ENCODE results near the gene SDR42E1. TPM values are rescaled to one million over a fixed set of nuclear protein-coding genes. Genes with fewer than 3 reads are reported as not detected.

SDR42E1 gene
- total RNA-seq, 1 experiment from 2014 or later = 0.07 TPM

DNA sequence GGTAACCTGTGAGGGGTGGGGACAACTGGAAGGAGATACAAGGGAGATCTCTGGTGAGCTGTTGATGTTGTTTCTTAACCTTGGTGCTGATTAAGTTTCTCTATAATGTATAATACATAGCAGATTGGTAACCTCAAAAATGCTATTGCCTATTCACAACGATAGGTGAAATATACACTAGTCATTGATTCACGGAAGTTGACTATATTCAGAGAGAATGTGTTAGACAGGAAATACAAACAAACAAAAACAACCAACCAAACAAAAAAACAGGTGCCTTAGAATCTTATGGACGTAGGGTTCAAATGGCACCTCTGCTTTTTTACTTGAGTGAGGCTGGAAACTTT is 45.3 kb upstream of the SDR42E1 start (continued):
- TF ChIP-seq, protein P1, sequence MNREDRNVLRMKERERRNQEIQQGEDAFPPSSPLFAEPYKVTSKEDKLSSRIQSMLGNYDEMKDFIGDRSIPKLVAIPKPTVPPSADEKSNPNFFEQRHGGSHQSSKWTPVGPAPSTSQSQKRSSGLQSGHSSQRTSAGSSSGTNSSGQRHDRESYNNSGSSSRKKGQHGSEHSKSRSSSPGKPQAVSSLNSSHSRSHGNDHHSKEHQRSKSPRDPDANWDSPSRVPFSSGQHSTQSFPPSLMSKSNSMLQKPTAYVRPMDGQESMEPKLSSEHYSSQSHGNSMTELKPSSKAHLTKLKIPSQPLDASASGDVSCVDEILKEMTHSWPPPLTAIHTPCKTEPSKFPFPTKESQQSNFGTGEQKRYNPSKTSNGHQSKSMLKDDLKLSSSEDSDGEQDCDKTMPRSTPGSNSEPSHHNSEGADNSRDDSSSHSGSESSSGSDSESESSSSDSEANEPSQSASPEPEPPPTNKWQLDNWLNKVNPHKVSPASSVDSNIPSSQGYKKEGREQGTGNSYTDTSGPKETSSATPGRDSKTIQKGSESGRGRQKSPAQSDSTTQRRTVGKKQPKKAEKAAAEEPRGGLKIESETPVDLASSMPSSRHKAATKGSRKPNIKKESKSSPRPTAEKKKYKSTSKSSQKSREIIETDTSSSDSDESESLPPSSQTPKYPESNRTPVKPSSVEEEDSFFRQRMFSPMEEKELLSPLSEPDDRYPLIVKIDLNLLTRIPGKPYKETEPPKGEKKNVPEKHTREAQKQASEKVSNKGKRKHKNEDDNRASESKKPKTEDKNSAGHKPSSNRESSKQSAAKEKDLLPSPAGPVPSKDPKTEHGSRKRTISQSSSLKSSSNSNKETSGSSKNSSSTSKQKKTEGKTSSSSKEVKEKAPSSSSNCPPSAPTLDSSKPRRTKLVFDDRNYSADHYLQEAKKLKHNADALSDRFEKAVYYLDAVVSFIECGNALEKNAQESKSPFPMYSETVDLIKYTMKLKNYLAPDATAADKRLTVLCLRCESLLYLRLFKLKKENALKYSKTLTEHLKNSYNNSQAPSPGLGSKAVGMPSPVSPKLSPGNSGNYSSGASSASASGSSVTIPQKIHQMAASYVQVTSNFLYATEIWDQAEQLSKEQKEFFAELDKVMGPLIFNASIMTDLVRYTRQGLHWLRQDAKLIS (CRISPR knock-in tag; IDR thresholded peaks at IDR 0.05; ENCODE audit: borderline replicate concordance) = no peak
- TF ChIP-seq GRHL2 (CRISPR knock-in tag; IDR thresholded peaks at IDR 0.05; ENCODE audit: insufficient replicate concordance, severe bottlenecking) (no peak), CBFB (CRISPR knock-in tag; IDR thresholded peaks at IDR 0.05; ENCODE audit: low read depth) (no peak), NFATC4 (CRISPR knock-in tag; IDR thresholded peaks at IDR 0.05) (no peak), NFE2L1 (CRISPR knock-in tag; IDR thresholded peaks at IDR 0.05) (no peak), RELA (CRISPR knock-in tag; IDR thresholded peaks at IDR 0.05; ENCODE audit: borderline replicate concordance) (no peak), NR3C1 (CRISPR knock-in tag; conservative IDR thresholded peaks at IDR 0.05; ENCODE audit: low read depth) (no peak), NR2C2 (CRISPR knock-in tag; IDR thresholded peaks at IDR 0.05) (no peak)
- TF ChIP-seq, protein P2, sequence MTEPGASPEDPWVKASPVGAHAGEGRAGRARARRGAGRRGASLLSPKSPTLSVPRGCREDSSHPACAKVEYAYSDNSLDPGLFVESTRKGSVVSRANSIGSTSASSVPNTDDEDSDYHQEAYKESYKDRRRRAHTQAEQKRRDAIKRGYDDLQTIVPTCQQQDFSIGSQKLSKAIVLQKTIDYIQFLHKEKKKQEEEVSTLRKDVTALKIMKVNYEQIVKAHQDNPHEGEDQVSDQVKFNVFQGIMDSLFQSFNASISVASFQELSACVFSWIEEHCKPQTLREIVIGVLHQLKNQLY (CRISPR knock-in tag; IDR thresholded peaks at IDR 0.05) = no peak
- TF ChIP-seq, protein P3, sequence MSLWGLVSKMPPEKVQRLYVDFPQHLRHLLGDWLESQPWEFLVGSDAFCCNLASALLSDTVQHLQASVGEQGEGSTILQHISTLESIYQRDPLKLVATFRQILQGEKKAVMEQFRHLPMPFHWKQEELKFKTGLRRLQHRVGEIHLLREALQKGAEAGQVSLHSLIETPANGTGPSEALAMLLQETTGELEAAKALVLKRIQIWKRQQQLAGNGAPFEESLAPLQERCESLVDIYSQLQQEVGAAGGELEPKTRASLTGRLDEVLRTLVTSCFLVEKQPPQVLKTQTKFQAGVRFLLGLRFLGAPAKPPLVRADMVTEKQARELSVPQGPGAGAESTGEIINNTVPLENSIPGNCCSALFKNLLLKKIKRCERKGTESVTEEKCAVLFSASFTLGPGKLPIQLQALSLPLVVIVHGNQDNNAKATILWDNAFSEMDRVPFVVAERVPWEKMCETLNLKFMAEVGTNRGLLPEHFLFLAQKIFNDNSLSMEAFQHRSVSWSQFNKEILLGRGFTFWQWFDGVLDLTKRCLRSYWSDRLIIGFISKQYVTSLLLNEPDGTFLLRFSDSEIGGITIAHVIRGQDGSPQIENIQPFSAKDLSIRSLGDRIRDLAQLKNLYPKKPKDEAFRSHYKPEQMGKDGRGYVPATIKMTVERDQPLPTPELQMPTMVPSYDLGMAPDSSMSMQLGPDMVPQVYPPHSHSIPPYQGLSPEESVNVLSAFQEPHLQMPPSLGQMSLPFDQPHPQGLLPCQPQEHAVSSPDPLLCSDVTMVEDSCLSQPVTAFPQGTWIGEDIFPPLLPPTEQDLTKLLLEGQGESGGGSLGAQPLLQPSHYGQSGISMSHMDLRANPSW (CRISPR knock-in tag; conservative IDR thresholded peaks at IDR 0.05; ENCODE audit: low read depth) = no peak
- TF ChIP-seq, protein P4, sequence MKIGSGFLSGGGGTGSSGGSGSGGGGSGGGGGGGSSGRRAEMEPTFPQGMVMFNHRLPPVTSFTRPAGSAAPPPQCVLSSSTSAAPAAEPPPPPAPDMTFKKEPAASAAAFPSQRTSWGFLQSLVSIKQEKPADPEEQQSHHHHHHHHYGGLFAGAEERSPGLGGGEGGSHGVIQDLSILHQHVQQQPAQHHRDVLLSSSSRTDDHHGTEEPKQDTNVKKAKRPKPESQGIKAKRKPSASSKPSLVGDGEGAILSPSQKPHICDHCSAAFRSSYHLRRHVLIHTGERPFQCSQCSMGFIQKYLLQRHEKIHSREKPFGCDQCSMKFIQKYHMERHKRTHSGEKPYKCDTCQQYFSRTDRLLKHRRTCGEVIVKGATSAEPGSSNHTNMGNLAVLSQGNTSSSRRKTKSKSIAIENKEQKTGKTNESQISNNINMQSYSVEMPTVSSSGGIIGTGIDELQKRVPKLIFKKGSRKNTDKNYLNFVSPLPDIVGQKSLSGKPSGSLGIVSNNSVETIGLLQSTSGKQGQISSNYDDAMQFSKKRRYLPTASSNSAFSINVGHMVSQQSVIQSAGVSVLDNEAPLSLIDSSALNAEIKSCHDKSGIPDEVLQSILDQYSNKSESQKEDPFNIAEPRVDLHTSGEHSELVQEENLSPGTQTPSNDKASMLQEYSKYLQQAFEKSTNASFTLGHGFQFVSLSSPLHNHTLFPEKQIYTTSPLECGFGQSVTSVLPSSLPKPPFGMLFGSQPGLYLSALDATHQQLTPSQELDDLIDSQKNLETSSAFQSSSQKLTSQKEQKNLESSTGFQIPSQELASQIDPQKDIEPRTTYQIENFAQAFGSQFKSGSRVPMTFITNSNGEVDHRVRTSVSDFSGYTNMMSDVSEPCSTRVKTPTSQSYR (CRISPR knock-in tag; IDR thresholded peaks at IDR 0.05) = no peak

DNA sequence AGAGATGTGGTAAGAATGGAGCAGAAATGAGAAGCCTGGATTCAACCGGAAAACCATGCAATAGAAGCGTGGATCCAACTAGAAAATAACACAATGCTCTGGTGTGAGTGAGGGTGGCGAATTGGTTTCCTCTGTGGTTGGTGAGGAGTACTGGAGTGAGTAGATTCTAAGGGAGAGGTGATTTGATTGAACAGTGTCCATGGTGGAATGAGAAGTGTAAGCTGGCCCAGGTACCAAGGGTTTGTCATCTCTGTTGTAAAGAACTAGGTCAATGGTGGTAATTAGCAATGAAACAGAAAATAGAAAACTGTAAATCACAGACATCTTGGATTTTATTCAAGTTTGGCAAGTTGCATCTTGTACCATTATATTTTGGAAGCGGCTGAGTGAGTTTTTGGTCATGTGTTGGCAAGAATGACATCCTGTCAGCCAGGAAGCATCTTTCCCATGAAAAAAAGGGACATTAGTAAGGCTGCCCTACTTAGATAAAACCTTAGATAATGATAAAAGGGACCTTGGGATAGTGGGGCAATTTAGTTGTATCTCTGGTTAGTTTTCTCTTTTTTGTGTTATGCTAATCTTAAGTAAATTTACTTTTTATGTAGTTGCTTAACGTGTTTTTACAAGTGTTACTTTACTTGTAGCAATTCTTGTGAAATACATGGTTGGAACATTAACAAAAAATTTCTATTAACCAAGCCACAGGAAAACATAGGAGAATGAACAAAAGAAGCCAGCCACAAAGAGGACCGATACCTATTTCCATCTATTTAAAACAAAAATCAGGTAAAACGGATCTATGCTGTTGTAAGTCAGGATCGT is 44.7 kb upstream of the SDR42E1 start:
- CTCF ChIA-PET = no interaction called here
- no peaks in the 10 kb centered on the region; the same call in 1 of the 2 replicates for H3K27me3 Mint-ChIP-seq (ENCODE audit: low read depth)

More for the DNA sequence above, 44.7 kb upstream of the SDR42E1 start:
- Mint-ChIP-seq H3K4me1 (no peaks in the 10 kb centered on the region), H3K4me3 (no peak overlapping the region), H3K27ac (no peak overlapping the region), H3K9me3 (no peaks in the 10 kb centered on the region), H3K36me3 (no peaks in the 10 kb centered on the region)
- POLR2A ChIA-PET = no interaction called here
- TF ChIP-seq, protein P5, sequence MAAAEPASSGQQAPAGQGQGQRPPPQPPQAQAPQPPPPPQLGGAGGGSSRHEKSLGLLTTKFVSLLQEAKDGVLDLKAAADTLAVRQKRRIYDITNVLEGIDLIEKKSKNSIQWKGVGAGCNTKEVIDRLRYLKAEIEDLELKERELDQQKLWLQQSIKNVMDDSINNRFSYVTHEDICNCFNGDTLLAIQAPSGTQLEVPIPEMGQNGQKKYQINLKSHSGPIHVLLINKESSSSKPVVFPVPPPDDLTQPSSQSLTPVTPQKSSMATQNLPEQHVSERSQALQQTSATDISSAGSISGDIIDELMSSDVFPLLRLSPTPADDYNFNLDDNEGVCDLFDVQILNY (CRISPR knock-in tag; IDR thresholded peaks at IDR 0.05) = no peak
- TF ChIP-seq RORB (CRISPR knock-in tag; IDR thresholded peaks at IDR 0.05) (no peak), NFE2L1 (CRISPR knock-in tag; IDR thresholded peaks at IDR 0.05) (no peak), HMGA2 (CRISPR knock-in tag; IDR thresholded peaks at IDR 0.05) (no peak), SP1 (CRISPR knock-in tag; conservative IDR thresholded peaks at IDR 0.05) (no peak), GABPB1 (CRISPR knock-in tag; IDR thresholded peaks at IDR 0.05) (peak; percentile 23)
- DNase-seq (ENCODE audit: low spot score) = no peak
- no peak for ATAC-seq
